Right lobe of liver (tissue), 4 donors: ENCODE measurements around the gene FAU.

Experiments used
- POLR2A ChIP-seq: fragments of 450-650 bp; IDR thresholded peaks from one replicate; pipeline ENCODE4 v1.6.1; 2017; ENCODE audit warnings: antibody characterized with exemption, mild to moderate bottlenecking
- TF ChIP-seq, protein P1 (sequence below), 4 donors: fragments of 200-600 bp in 3 of 4; fragments of 450-650 bp in 1 of 4; IDR thresholded peaks; one replicate each; pipeline versions ENCODE4 v1.5.1 to v1.8.0; 2016 to 2022; ENCODE audit warnings: antibody characterized with exemption in 4 of 4, mild to moderate bottlenecking in 2 of 4
- donor health status: DM: no; HTN: no; CAD: no.
- donor health status: DM: no; HTN: no; CAD: no.
- donor health status: DM: no; HTN: yes; CAD: no.

DNA sequence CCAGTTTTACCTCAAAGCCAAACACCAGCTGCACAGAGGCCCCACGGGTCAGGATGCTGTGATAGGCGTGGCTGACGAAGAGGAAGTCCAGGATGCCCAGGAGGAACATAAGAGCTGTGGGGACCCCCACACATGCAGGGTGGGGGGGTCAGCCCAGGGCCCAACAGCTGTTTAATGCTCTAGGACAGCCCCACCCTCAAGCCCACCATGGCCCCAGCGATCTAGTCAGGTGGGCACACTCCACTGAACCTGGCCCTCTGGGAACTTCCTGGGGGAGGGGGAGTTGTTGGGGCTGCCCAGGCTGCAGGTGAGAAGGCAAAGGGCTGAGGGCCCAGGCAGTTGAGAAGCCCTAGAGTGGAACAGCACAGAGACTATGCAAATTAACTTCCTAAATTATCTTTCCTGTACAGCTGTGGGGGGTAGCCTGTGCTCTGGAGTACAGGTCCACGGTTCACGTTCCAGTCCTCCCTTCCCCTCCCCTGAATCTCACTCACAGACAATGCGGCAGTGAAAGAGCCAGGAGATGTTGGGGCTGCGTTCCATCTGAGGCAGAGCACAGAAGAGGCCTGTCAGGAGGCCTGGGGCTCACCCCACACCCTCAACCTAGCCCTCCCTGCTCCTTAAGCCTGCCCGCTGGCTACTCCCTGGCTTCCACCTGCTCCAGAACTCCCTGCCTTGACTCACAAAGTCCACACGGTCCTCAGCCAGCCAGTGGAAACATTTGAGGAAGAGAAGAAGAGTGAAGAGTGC, 10.5 kb upstream of the FAU start:
- TF ChIP-seq, protein P1, sequence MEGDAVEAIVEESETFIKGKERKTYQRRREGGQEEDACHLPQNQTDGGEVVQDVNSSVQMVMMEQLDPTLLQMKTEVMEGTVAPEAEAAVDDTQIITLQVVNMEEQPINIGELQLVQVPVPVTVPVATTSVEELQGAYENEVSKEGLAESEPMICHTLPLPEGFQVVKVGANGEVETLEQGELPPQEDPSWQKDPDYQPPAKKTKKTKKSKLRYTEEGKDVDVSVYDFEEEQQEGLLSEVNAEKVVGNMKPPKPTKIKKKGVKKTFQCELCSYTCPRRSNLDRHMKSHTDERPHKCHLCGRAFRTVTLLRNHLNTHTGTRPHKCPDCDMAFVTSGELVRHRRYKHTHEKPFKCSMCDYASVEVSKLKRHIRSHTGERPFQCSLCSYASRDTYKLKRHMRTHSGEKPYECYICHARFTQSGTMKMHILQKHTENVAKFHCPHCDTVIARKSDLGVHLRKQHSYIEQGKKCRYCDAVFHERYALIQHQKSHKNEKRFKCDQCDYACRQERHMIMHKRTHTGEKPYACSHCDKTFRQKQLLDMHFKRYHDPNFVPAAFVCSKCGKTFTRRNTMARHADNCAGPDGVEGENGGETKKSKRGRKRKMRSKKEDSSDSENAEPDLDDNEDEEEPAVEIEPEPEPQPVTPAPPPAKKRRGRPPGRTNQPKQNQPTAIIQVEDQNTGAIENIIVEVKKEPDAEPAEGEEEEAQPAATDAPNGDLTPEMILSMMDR (IDR thresholded peaks at IDR 0.05): no peak
- TF ChIP-seq POLR2A: no peak
